HG02798 (cell line): ENCODE data around the gene GTPBP1.

Experiments
- ATAC-seq: cut with Tn5 transposase; IDR thresholded peaks from one replicate; pipeline ENCODE4 v1.9.1; 2021; ENCODE audit warnings: mild to moderate bottlenecking; ENCODE audit not compliant: unreplicated experiment, poor library complexity

GTPBP1 gene

DNA sequence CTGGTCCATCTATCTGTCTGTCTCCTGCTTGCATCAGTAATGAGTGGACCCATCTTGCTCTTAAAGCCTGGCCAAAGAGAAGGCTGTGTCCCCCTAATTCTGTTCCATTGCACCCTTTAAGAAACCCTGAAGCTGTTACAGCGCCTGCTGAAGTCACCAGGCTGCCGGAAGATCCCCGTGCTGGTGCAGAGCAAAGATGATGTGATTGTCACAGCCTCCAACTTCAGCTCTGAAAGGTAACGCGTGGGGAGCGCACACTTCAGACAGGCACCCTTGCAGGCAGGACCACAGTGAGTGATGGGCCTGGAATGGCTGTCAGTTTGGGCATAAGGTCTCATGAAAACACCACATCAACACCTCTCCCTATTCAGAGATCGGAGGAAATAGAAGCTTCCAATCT, 18.4 kb downstream of the GTPBP1 start:
- ATAC-seq, result no peak

DNA sequence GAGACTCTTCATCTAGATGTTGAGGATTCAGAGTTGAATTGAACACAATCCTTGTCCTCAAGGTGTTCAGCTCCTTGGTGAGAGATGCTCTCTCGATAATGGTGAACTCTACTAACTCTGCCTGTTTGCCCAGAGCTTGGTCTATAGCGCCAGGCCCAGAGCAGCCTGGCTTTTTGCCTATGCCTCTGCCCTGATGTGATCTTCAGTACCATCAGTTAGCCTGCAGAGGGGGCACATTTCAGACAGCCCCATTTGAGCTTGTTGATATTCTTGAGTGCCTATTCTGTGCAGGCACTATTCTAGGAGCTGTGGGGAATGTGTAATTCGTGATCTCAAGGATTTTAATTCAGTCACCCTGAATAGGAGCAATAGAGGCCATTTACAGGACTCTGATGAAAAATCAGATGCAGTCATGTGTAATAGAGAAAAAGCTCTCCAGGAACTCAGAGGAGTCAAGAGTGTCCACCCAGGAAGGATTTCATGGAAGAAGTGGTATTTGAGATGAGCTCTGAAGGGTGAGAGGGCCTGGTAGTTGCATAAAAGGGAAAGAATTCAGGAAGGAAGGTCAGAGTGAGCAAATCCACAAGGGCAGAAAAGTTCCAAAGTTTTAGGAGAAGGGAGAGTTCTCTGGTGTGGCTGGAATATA, 19.3 kb downstream of the GTPBP1 start:
- ATAC-seq, result no peak

DNA sequence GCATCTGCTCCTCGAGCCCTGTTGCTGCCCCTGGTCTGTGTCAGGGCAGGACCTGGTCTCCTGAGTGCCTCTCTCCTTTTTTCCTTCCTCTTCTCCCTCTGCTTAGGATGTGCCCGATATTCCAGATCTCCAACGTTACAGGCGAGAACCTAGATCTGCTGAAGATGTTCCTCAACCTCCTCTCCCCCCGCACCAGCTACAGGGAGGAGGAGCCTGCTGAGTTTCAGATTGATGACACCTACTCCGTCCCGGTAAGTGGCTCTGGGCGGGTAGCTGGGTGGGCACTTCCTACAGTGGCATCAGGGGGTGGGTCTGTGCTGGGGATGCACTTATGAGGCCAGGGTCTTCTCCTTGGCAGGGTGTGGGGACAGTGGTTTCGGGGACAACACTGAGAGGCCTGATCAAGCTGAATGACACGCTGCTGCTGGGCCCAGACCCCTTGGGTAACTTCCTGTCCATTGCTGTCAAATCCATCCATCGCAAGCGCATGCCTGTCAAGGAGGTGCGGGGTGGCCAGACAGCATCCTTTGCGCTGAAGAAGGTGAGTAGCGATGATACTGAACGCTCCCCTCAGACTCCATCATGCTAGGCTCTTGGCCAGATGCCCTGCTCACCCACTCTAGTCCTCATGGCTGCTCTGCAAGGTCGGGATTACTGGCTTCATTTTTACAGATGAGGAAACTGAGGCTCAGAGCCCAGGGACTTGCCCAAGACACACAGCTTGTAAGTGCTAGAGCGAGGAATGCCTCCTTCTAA, 20.3 kb downstream of the GTPBP1 start:
- ATAC-seq, result no peak

DNA sequence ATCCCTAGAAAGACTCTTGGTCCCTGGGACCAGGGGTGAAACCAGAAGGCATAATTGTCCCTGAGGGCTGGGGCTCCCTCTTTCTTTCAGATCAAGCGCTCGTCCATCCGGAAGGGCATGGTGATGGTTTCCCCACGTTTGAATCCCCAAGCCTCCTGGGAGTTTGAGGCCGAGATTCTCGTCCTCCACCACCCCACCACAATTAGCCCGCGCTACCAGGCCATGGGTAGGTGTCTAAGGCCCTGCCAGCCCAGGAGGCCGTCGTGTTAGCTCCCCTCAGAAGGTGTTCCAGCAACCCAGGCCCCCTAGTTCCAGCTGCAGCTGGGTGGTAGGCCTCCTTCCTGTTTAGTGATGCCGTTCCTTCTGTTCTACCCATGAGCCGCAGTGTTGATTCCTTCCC, 21.4 kb downstream of the GTPBP1 start:
- ATAC-seq, result no peak

DNA sequence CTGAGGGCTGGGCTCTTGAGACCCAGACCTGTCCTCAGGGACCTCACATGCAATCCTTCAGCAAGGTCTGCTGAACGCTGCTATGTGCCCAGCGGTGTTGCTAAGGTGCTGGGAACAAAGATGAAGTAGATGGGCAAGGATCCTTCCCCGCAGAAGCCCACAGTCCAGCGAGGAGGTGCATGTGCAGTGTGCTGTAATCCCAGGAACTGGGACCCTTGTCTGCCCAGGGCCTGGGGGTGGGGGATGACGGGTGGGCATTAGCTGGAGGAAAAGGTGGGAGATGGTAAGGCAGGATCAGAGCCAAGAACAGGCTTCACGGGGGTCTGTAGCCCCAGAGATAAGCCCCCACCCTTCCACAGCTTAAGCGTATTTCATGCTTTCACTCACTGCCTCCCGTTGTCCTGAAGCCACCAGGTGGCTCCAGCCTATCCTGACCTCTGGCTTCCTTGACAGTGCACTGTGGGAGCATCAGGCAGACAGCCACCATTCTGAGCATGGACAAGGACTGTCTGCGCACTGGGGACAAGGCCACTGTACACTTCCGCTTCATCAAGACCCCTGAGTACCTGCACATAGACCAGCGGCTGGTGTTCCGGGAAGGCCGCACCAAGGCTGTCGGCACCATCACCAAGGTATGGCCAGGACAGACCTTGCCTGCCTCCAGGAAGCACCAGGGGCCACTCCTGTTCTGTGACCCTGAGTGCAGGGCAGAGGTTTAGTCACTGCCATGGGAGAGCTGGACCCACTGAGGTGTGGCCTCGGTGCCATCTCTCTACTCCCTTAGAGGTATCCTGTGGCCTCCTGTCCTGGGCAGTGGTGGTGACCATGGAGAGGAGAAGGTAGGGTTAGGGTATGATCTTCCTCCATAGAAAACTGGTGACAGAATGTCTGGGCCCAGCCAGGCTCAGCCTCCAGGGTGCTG, 22.0 kb downstream of the GTPBP1 start:
- ATAC-seq, result no peak

DNA sequence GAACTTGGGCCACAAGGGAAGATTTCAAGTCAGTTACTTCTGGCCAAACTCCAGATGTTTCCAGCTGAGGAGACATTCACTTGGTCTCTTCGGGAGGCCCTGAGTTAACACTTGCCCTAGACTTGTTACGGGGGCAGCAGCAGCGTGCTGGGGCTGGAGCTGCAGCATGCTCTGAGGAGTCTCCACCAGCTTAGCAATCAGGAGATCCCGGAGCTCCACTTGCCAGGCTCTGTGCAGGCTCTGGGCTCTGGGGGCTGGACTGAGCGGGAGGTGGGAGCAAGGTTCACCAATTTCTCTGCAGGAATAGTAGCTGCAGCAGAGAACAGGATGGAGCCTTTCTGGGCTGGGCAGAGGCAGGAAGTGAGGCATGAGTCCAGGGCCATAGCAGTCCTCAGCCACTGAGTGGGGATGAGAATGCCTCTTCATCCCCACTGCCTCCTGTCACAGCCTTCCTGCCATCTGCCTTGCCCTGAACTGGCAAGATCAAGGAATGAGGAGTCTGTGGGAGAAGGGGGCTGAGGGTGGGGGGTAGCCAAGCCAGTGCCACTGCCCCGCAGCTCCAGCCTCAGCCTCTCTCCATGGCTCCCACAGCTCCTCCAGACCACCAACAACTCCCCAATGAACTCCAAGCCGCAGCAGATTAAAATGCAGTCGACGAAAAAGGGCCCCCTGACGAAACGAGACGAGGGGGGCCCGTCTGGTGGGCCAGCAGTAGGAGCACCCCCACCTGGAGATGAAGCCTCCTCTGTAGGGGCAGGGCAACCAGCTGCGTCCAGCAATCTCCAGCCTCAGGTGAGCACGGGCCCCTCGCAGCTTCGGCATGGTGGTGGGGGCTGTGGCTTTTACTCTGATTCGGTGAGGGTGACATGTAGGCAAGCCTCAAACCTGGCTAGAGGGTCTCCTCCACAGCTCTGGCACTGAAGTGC, 23.4 kb downstream of the GTPBP1 start:
- no peak for ATAC-seq

DNA sequence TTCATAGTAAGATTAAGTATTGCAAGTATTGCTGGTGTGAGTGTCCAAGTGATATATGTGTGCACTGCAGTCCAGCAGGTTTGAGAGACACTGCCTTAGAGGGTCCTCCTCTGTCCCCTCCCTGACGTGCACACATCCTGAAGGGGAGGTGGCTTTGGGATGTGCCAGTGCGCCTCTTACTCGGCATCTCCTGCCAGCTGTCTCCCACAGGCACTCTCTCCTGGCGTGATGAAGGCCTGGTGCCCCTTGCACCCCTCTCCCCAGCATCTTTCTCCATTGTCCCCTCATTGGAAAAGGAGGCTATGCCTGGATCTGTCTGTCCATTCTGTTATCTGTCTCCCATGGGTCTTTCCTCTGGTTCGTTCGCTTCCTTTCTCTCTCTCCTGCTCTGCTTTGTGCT, 24.2 kb downstream of the GTPBP1 start:
- ATAC-seq, result no peak

DNA sequence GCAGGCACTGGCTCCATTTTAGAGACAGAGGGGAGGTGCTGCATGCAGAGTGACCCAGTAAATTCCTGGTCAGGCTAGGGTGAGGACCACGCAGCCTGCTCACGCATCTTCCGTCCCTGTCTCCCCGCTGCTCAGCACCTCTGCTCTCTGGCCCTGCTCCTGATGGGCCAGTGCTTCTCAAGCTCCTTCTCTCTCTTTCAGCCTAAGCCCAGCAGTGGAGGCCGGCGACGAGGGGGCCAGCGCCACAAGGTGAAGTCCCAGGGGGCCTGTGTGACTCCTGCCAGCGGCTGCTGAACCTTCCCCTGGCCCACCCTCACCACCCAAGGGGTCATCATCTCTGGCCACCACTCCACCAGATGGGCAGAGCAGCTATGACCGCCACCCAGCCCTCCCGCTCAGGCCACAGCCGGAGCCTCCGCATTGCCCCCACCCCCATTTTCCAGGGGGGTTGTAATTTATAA, 24.7 kb downstream of the GTPBP1 start:
- ATAC-seq, result no peak

DNA sequence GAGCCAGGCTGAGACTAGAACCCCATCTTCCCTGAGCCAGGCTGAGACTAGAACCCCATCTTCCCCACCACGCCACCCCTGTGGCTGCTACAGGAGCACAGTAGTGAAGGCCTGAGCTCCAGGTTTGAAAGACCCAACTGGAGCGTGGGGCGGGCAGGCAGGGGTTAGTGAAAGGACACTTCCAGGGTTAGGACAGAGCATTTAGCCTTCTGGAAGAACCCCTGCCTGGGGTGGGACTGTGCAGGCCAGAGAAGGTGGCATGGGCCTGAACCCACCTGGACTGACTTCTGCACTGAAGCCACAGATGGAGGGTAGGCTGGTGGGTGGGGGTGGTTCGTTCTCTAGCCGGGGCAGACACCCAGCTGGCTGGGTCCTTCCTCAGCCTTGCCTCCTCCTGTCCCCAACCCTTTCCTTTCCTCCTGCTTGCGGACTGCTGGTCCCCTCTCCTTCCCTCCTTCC, 26.0 kb downstream of the GTPBP1 start:
- no peak for ATAC-seq

DNA sequence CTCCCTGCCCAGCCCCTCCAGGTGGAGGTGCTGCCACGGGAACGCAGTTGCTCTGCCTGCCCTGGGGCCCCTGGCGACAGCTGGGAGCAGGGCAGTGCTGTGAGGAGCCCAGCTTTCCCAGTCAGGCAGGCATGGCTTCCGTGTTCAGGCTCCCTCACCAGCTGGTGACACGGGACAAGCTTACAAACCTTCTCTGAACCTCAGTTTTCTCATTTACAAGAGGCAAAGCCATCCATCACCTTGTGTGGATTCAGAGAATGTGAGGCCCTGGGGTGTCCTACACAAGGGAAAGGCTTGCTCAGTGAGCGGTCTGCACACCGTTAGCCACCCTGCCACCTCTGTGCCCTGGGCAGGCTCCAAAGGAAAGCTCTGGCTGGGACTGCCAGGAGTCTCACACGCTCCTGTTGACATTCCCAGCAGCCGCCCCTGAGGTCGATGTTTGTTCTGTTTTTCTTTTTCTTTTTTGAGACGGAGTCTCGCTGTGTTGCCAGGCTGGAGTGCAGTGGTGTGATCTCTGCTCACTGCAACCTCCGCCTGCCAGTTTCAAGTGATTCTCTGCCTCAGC, 26.6 kb downstream of the GTPBP1 start:
- ATAC-seq, result no peak

DNA sequence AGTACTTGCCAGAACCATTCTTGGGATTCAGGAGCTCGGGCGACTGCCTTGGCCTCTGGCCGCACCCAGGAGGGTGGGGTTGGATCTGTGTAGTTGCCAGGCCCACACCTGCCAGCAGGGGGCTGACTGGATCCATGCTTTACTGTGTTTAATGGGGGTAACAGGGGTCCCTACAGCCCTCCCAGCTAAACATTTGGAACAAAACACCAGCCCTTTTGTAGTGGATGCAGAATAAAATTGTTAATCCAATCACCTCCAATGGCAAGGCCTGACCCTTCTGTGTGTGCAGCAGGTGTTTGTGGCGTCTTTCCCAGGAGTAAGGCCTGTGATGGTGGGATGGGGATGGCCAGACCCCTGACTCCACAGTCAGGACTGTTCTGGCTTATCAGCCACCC, 27.6 kb downstream of the GTPBP1 start:
- no peak for ATAC-seq

DNA sequence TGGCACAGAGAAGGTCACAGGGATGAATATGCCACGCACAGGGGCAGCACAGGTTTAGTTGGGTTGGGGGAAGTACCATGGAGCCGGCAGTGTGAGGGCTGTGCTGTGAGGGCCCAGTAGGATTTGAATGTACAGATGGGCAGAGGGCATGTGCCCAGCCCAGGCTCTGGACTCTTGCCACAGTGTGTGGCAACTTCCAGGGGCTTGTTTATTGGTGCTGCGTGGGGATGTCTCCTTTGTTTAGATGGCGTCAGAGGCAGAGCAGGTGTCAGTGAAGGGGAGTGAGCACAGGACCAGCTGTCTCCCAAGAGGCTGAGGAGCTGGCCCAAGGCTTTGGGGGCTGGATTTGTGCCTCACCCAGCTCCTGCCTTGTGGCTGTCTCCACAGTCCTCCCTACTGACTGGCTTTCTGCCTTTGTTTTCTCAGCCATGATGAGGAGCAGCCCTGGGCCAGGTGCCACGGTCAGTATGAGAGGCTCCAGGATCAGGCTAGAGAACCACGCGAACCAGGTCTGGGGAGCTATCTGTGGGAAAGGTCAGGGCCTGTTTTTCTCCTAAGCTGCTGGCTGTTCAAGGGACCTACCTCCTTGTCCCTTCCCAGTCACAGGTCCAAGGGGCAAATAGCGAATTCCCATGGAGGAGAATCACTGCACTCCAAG, 28.1 kb downstream of the GTPBP1 start:
- ATAC-seq, result no peak

DNA sequence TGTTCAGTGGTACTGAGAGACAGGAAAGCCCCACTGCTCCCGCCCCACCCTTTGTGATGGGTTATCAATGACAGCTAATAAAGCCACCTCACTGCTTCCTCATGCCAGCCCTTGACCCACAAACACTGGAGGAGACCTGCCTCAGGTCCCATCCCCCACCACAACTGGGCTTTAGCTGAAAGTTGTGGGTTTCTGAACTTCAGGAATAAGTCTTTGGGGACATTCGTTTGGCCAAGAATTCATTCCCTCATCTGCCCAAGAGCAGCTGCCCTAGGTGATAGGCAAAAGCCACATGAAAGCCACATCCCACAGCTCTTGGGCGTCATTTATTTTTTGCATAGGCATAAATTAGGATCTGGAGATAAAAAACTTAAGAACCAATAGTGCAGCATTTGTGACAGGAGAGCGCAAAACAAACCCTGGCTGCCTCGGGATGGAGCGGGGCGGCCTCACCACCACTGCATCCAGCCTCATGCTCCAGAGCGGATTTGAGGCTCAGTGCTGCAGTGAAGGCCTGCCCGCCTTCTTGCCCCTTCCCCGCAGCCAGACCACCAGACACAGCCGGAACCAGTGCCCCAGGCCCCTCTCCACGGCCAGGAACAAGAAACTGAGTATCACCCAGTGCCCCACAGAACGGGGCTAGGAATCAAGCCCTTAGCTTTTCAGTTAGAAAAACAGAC, 28.8 kb downstream of the GTPBP1 start:
- no peak for ATAC-seq

DNA sequence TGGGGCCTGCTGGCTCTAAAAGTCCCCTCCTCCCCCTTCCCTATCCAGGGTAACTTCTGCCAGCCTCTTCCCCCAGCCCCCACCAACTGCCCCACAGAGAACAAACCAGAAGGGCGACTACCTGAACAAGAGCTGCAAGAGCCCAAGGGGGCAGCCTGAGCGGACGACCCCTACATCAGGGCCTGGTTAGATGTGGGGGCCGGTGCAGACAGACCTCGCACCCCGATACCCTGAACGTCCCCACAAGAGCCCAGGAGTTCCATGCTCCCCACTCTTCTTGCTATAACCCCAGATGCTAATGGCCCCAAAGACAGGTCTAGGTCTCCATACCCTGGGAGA, 29.4 kb downstream of the GTPBP1 start:
- no peak for ATAC-seq

DNA sequence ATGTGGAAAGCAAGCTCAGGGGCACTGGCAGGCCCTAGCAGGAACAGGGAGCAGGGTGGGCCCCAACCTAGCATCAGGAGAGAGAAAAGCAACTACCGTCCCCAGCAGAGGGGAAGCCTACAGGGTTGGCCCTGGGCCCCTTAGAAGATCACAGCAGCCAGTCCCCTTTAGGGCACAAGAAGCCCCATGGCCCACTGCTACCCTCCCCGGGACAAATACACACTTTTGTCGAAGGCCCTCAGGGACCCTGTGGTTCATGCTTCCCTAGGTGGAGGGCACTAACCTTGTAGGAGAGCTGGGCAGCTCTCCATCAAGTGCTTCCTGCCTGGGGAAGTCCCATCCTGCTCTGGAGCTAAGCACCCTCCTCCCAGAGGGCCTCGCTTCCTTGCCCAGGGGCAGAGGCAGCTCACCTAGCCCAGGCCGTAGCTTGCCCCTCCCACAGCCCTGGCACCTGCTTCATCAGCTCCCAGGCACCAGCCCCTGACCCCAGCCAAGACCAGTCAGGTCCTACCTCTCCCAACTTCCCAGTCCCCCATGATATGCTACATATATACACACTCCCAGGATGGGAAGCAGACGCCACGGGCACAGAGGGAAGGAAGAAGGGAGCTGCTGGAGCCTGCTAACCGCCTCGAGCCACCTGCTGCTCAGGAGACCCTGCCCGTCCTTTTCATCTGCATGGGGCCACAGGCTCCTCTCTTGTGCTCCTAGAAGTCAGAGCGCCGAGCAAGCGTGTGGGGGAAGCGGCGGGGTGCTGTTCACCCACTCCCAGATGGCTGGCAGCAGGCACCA, 29.9 kb downstream of the GTPBP1 start:
- no peak for ATAC-seq

DNA sequence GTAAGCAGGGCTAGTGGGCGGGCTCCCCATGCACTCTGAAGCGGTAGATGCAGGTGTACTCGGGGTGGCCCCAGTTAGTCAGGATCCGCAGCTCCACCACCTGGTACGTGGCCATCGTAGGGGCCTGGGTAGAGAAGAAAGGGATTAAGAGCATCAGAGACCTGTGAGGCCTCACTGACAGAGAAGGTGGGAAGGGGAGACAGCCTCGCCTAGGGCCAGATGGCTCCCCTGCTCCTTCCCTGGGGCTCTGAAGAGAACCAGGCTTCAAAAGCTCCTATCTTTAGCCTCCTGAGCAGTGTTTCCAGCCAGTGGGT, 30.5 kb downstream of the GTPBP1 start:
- no peak for ATAC-seq

DNA sequence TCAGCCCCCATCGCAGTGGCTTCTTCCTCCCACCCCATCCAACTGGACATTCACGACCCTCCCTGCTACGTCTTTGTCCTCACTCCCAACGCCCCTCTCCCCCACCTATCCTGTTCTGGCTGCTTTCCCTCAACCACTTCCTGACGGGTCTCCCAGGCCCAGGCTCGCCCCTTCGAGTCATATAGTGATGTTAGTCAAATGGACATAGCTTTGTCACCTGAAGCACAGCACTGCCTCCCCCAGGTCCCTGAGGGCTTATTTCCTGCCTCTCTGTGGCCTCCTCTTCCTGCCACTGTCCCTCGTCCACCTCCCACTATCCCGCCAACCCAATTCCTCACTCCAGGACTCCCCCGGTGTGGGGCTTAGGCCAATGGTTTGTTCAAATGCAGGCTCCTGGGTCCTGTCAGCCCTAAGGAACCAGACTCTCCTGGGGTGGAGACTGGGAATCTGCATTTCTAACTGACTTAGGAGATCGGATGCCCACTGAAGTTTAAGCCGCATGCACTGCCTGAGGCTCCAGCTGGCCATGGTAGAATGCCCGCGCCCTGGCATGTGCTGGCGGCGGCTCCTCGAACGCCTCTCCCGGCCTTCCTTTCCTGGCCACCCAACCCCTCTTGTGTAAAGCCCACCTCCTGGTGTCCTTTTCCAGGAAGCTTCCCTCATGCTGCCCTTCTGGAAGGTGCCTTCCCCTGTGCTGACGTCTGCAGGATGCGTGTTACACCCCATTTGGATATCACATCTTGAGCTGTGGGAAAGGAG, 31.7 kb downstream of the GTPBP1 start:
- no peak for ATAC-seq
